HG02571 (cell line): Measurements from ENCODE around the gene TBXA2R.
"Not testable (repeated sequence)": the region's sequence is repeated elsewhere in the genome, so short reads cannot be mapped to it uniquely, and the experiment has no call there.

Experiments used
- ATAC-seq: cut with Tn5 transposase; IDR thresholded peaks from one replicate; pipeline ENCODE4 v1.9.1; 2021; ENCODE audit warnings: mild to moderate bottlenecking, moderate library complexity; ENCODE audit not compliant: unreplicated experiment

The TBXA2R gene

DNA sequence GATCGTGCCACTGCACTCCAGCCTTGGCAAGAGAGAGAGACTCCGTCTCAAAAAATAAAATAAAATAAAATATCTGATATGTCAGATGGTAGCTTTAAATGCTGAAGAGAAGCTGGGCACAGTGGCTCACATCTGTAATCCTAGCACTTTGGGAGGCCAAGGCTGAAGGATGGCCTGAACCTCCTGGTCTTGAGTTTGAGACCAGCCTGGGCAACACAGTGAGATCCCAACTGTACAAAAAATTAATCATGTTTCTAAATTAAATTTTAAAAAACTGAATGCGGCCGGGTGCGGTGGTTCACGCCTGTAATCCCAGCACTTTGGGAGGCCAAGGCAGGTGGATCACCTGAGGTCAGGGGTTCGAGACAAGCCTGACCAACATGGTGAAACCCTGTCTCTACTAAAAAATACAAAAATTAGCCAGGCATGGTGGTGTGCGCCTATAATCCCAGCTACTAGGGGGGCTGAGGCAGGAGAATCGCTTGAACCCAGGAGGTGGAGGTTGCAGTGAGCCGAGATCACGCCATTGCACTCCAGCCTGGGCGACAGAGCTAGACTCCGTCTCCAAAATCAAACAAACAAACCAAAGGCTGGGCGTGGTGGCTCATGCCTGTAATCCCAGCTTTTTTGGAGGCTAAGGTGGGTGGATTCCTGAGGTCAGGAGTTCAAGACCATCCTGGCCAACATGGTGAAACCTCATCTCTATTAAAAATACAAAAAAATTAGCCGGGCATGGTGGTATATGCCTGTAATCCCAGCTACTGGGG, 22.5 kb downstream of the TBXA2R start:
- not testable (repeated sequence) for ATAC-seq

DNA sequence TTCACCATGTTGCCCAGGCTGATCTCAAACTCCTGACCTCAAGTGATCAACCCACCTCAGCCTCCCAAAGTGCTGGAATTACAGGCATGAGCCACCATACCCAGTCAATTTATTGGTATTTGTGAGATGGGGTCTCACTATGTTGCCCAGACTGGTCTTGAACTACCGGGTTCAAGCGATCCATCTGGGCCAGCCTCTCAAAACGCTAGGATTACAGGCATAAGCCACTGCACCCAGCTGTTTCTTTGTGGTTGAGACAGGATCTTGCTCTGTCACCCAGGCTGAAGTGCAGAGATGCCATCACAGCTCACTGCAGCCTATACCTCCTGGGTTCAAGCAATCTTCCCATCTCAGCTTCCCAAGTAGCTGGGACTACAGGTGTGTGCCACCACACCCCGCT, 24.9 kb downstream of the TBXA2R start:
- ATAC-seq, result not testable (repeated sequence)

GRCh38 chr19:3580156-3580934, 26.3 kb downstream of the TBXA2R start:
- no peak for ATAC-seq

- ATAC-seq, result no peak
Measured at GRCh38 chr19:3578390-3578789, 28.3 kb downstream of the TBXA2R start.

DNA sequence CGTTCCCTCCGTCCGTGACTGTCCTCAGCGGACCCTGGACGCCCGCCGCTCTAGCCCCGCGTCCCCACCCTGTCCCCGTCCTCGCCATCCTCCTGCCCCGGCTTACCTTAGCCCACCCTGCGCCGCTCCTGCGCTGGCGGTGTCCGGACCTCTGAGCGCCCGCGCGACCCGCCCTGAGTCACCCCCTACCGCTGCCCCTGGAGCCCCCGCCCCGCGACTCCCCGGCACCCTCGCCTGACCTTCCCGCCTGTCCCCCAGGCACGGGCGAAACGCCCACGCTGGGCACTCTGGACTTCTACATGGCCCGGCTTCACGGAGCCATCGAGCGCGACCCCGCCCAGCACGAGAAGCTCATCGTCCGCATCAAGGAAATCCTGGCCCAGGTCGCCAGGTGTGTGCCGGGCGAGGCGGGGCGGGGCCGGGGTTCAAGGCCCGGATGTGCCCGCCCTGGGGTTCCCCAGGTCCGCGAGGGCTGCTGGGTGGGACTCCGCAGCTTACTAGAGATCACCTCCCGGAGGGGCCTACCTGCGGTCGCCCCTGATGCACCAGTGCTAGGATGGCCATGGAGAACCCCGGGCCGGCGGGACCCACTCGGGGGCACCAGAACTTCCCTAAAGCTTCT, 28.8 kb downstream of the TBXA2R start:
- ATAC-seq, result no peak

DNA sequence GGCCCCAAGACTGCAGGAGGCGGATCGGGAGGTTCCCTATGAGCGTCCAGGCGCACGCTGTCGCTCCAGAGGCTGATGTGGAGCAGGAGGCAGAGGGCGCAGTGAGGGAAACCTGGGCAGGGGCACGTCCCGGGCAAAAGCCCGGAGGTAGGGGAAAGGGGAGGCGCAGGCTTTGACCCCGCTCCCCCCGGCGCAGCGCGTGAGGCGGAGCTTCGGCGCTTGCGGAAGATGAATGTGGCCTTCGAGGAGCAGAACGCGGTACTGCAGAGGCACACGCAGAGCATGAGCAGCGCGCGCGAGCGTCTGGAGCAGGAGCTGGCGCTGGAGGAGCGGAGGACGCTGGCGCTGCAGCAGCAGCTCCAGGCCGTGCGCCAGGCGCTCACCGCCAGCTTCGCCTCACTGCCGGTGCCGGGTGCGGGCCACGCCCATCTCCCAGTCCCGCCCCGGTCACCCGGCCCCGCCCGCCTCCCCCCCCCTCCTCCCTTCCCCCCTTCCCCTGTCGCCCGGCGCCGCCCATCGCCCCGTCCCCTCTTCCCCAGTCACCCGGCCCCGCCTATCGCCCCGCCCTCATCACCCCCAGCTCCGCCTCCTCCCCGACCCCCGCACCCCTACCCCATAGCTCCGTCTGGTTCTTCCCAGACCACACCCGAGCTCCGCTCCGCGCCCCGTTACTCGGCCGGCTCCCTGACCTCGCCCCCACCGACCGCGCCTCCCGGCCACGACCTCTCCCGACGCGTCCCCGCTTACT, 29.8 kb downstream of the TBXA2R start:
- no peak for ATAC-seq

GRCh38 chr19:3575949-3576673, 30.6 kb downstream of the TBXA2R start:
- no peak for ATAC-seq

DNA sequence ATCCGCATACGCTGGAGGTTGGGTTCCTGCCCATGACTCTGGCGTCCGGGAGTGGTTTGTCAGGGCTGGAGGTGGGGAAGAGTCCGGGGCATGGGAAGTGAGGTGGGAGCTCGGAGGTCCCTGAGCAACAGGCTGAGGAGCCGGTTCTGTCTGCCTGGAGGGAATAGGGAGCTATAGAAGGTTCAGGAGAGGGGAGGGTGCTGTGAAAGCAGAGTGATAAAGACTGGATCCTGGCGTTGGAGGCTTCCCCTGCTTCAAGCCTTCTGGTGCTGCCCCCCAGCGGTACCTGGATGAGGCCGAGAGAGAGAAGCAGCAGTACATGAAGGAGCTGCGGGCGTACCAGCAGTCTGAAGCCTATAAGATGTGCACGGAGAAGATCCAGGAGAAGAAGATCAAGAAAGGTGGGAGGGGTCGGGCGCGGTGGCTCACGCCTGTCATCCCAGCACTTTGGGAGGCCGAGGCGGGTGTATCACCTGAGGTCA, 31.4 kb downstream of the TBXA2R start:
- ATAC-seq, result no peak

DNA sequence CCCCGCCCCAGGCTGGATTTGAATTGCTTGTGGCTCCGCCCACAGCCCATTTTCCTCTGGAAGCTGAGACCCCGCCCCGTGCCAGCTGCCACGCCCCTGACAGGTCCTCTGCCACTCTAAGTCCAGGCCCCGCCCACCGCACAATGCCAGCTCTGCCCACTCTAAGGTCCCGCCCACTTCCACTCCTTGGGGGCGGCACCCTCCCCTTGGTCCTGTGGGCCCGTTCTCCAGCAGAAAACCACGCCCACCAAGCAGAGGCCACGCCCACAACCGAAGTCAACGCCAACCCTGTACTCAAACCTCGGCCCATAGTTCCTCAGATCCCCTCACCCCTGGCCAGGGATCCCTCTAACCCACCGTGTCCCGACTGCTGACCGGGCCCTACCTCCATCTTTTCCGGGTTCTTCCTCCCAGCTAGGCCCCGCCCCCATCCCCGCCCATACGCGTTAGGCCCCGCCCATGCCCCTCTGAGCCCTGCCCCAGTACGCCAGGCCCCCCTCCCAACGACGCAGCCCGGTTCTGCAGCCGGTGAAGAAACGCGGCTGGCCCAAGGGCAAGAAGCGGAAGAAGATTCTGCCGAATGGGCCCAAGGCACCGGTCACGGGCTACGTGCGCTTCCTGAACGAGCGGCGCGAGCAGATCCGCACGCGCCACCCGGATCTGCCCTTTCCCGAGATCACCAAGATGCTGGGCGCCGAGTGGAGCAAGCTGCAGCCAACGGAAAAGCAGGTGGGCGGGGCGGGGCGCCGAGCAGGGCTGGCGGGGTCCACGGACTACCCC, 32.6 kb downstream of the TBXA2R start:
- ATAC-seq, result no peak

DNA sequence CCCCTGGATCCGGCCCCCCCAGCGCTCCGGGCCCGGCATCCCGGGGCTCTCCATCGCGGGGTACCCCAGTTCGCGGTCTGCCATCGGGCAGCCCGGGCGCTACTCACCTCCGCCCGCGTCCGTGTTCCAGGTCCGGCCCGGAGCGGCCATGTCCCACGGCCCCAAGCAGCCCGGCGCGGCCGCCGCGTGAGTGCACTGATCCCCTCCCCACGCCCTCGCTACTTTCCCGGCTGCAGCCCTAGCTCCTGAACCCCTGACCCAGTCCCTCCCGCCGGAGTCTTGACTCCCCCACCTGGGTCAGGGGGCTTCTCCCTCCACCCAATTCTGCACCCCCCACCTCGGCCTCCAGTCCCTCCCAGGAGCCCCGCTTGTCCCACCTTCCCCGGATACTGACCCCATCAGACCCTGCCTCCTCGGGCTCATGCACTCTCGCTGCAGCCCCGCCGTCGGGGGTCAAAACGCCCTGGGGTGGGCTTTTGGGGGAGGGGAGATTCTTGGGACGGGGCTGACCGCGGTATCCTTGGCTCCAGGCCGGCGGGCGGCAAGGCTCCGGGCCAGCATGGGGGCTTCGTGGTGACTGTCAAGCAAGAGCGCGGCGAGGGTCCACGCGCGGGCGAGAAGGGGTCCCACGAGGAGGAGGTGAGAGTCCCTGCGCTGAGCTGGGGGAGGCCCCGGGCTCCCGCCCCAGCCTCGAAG, 33.4 kb downstream of the TBXA2R start:
- peak; percentile 3 for ATAC-seq

- ATAC-seq, result no peak
Measured at GRCh38 chr19:3572855-3573161, 33.9 kb downstream of the TBXA2R start, which contains the start of gene HMG20B. HMG20B (plus strand) TSS chr19:3572944; CDS start chr19:3573310, 366 bp downstream.

- peak; percentile 86 for ATAC-seq
Measured at GRCh38 chr19:3572132-3572854, 34.4 kb downstream of the TBXA2R start.

GRCh38 chr19:3570606-3571011, 36.1 kb downstream of the TBXA2R start:
- ATAC-seq, result no peak

DNA sequence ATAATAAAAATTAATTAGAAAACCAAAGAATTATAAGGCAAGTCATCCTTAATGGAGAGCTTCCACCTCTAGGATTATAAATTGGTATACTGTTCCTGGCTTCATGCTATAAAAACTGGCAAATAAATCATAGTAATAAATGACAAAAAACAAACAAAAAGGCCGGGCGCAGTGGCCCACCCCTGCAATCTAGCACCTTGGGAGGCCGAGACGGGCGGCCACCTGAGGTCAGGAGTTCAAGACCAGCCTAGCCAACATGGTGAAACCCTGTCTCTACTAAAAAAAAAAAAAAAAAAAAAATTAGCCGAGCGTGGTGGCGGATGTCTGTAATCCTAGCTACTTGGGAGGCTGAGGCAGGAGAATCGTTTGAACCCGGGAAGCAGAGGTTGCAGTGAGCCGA, 36.6 kb downstream of the TBXA2R start:
- ATAC-seq, result not testable (repeated sequence)

DNA sequence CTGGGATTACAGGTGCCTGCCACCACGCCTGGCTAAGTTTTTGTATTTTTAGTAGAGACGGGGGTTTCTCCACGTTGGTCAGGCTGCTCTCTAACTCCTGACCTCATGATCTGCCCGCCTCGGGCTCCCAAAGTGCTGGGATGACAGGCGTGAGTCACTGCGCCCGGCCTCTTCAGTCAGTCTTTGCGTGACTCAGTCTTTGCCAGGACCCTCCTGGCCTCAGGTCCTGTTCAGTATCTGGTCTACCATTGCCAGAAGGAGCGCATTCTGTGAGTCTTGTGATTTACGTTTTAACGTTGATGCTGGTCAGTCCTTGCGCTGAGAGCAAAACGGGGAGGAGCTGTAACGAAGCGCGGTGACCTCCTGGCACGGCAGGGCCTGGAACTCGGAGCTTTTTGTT, 41.5 kb downstream of the TBXA2R start:
- no peak for ATAC-seq

- no peak for ATAC-seq
Measured at GRCh38 chr19:3563709-3564524, 42.8 kb downstream of the TBXA2R start.

- peak; percentile 85 for ATAC-seq
Measured at GRCh38 chr19:3557461-3558248, 49.0 kb downstream of the TBXA2R start, which contains the start of gene MFSD12. MFSD12 (minus strand) TSS chr19:3557586; CDS start chr19:3557403, 183 bp downstream.
